Amniotic stem cell (primary cell): ENCODE results near the gene FAM120C.

Experiments used
- DNase-seq: peaks from one replicate; lab custom pipeline; 2025; lab: John Stamatoyannopoulos, UW

Gene FAM120C

GRCh38 chrX:54182864-54183613 is at the start of gene FAM120C:
TSS of gene FAM120C (minus strand) at chrX:54183254. CDS start at chrX:54183198, 56 bp downstream.
- peak; percentile 13 for DNase-seq

- DNase-seq = no peak
Measured at GRCh38 chrX:54230435-54231148, 47.5 kb upstream of the FAM120C start.

GRCh38 chrX:54223581-54223980 is 40.5 kb upstream of the FAM120C start:
- DNase-seq = no peak

GRCh38 chrX:54213603-54214002 is 30.5 kb upstream of the FAM120C start:
- DNase-seq = no peak

- no peak for DNase-seq
Measured at GRCh38 chrX:54208531-54208930, 25.5 kb upstream of the FAM120C start.

- no peak for DNase-seq
Measured at GRCh38 chrX:54198262-54198661, 15.2 kb upstream of the FAM120C start.

- no peak for DNase-seq
Measured at GRCh38 chrX:54194982-54195588, 12.0 kb upstream of the FAM120C start.

- DNase-seq = no peak
Measured at GRCh38 chrX:54193085-54193821, 10.2 kb upstream of the FAM120C start.

GRCh38 chrX:54184474-54184873 is 1.4 kb upstream of the FAM120C start:
- no peak for DNase-seq

GRCh38 chrX:54182194-54182863 is 725 bp downstream of the FAM120C start:
- DNase-seq = no peak

GRCh38 chrX:54181202-54181953 is 1.7 kb downstream of the FAM120C start:
- no peak for DNase-seq

GRCh38 chrX:54180403-54180802 is 2.7 kb downstream of the FAM120C start:
- DNase-seq = no peak

- DNase-seq = peak; percentile 2
Measured at GRCh38 chrX:54178100-54178940, 4.7 kb downstream of the FAM120C start.

- DNase-seq = no peak
Measured at GRCh38 chrX:54177306-54177705, 5.7 kb downstream of the FAM120C start.

- no peak for DNase-seq
Measured at GRCh38 chrX:54173791-54174190, 9.3 kb downstream of the FAM120C start.

GRCh38 chrX:54172455-54172854 is 10.6 kb downstream of the FAM120C start:
- no peak for DNase-seq

- no peak for DNase-seq
Measured at GRCh38 chrX:54171527-54172250, 11.4 kb downstream of the FAM120C start.

GRCh38 chrX:54171091-54171490 is 12.0 kb downstream of the FAM120C start:
- DNase-seq = no peak

GRCh38 chrX:54166915-54167314 is 16.1 kb downstream of the FAM120C start:
- no peak for DNase-seq
